ENCODE measurements around the gene CDC14A. TPM values are rescaled to one million over a fixed set of nuclear protein-coding genes. Genes with fewer than 3 reads are reported as not detected.

The CDC14A gene
- total RNA-seq, 4 donors from 2014 or later, result 9.0 to 32.4 (median 23.0) TPM

DNA sequence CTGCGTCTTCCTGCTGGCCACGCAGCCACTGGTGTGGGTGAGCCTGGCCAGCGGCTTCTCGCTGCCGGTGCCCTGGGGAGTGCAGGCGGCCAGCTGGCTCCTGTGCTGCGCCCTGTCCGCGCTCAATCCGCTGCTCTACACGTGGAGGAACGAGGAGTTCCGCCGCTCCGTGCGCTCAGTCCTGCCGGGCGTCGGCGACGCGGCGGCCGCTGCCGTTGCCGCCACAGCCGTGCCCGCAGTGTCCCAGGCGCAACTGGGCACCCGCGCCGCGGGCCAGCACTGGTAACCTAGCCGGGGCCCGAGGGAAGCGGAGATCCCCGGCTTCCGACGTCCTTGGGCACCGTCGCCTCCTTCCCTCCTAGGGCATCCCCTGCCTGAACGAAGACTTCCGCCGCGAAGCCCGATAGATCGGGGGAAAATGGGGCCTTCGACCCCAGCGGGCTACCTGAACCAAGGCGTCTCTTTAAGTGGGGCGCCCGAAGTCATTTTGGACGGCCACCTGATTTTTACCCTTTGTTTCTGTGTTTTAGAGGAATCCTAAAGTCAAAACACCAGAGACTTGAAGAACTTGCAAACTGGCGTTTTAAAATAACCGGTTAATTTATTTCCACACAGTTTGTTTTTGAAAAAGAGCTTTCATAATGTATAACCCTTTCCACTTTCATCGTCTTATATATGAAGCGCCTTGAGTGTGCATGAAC is 187.7 kb downstream of the CDC14A start:
- no peak for TF ChIP-seq POLR2A (IDR thresholded peaks at IDR 0.05)
- TF ChIP-seq, protein P1, sequence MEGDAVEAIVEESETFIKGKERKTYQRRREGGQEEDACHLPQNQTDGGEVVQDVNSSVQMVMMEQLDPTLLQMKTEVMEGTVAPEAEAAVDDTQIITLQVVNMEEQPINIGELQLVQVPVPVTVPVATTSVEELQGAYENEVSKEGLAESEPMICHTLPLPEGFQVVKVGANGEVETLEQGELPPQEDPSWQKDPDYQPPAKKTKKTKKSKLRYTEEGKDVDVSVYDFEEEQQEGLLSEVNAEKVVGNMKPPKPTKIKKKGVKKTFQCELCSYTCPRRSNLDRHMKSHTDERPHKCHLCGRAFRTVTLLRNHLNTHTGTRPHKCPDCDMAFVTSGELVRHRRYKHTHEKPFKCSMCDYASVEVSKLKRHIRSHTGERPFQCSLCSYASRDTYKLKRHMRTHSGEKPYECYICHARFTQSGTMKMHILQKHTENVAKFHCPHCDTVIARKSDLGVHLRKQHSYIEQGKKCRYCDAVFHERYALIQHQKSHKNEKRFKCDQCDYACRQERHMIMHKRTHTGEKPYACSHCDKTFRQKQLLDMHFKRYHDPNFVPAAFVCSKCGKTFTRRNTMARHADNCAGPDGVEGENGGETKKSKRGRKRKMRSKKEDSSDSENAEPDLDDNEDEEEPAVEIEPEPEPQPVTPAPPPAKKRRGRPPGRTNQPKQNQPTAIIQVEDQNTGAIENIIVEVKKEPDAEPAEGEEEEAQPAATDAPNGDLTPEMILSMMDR (IDR thresholded peaks at IDR 0.05), result no peak
- Histone ChIP-seq H3K27me3 (peaks cover 0 to 11% of the 10 kb centered on the region in 2 donors), H3K36me3 (no peaks in the 10 kb centered on the region), H3K4me3 (peak overlapping the region in 1 of 2 donors; percentile 42), H3K27ac (no peak overlapping the region), H3K4me1 (peaks cover 0 to 13% of the 10 kb centered on the region in 2 donors), H3K9me3 (no peaks in the 10 kb centered on the region)
- intact Hi-C loops (cut with DNase I; ENCODE audit: low total_unique reads), result no loop called here
- DNase-seq, result no peak

DNA sequence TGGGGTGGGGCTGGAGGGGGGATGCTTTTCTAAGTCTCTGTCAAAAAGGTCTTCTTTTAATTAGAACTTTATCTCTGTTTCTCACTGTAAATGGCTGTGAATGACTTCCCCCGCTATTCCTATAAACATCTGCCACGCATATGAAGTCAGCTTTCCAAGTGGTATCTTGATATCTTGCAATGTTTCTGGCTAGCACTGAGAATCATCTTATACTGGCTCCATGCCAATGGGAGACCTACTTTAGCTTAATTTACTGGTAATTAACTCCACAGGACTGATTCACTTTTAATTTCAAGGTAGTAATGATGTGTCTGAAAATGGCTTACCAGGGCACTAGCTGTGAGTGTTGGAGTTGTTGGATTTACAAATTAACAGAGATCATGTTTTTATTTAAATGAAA is 190.0 kb downstream of the CDC14A start:
- DNase-seq, result no peak
- TF ChIP-seq, protein P1 (IDR thresholded peaks at IDR 0.05), result no peak
- TF ChIP-seq POLR2A (IDR thresholded peaks at IDR 0.05), result no peak
- Histone ChIP-seq H3K9me3 (no peaks in the 10 kb centered on the region), H3K27me3 (peaks cover 0 to 11% of the 10 kb centered on the region in 2 donors), H3K27ac (no peak overlapping the region), H3K36me3 (no peaks in the 10 kb centered on the region), H3K4me3 (no peak overlapping the region), H3K4me1 (peaks cover 0 to 13% of the 10 kb centered on the region in 2 donors)
- intact Hi-C loops (cut with DNase I; ENCODE audit: low total_unique reads), result no loop called here

DNA sequence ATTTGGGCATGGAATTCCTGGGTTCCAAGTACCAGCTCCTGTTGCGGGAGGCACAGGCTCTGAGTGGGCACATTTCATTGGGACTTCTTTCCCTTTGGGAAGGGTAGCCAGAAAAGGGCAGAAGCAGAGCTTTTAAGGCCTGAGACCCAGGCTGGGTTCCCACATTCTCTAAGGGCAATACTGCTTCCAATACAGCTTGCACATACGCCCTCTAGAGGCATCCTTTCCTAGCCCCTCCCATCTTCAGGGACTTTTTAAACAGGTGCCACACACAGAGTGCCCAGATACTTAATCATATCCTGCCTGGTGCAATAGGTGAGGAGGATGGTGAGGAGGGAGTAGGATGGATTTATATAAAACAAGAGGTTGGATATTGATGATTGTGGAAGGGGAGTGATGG is 191.3 kb downstream of the CDC14A start:
- Histone ChIP-seq H3K4me1 (peaks cover 0 to 13% of the 10 kb centered on the region in 2 donors), H3K27ac (no peak overlapping the region), H3K4me3 (no peak overlapping the region), H3K36me3 (no peaks in the 10 kb centered on the region), H3K9me3 (no peaks in the 10 kb centered on the region), H3K27me3 (peaks cover 0 to 10% of the 10 kb centered on the region in 2 donors)
- intact Hi-C loops (cut with DNase I; ENCODE audit: low total_unique reads), result no loop called here
- TF ChIP-seq, protein P1 (IDR thresholded peaks at IDR 0.05), result no peak
- TF ChIP-seq POLR2A (IDR thresholded peaks at IDR 0.05), result no peak
- DNase-seq, result no peak

DNA sequence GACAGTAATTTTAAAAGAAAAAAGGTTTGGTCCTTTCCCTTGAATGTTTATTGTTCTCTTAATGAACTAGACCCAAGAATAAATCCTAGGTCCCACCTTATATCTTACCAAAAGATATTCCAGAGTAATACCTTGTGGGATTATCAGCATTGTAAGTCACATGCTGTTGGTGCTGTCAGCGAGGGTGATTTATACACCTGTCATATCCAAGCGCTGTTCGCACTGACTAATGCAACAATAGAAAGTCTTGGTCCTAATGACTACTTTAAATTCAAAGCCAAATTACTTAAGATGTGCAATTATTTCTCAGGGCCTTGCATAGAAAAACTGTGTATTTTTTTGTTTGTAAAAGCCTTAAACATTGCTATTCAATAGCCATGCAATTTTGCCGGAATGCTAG is 192.5 kb downstream of the CDC14A start:
- H3K9me3 ChIP-seq, result no peaks in the 10 kb centered on the region
- intact Hi-C loops (cut with DNase I; ENCODE audit: low total_unique reads), result no loop called here
- TF ChIP-seq, protein P1 (IDR thresholded peaks at IDR 0.05), result no peak

DNA sequence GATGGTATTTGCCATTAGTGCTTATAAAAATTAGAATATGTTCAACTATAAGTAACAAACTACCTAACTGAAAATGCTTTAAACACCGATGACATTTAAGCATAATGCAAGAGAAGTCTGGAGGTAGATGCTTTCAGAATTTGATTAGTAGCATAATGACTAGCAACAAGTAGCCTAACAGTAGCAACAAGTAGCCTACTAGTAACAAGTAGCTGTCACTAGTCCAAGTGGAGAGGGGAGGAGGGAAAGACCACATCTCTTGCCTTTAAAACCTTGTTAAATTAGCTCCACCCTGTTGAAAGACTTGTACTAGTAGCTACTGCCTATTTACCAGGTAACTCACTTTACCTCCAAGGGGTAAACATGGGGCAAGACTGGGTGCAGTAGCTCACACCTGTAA is 193.5 kb downstream of the CDC14A start:
- TF ChIP-seq, protein P1 (IDR thresholded peaks at IDR 0.05), result no peak
- TF ChIP-seq POLR2A (IDR thresholded peaks at IDR 0.05), result no peak
- Histone ChIP-seq H3K4me1 (no peaks in the 10 kb centered on the region), H3K9me3 (no peaks in the 10 kb centered on the region), H3K27ac (no peak overlapping the region), H3K36me3 (no peaks in the 10 kb centered on the region), H3K27me3 (no peaks in the 10 kb centered on the region), H3K4me3 (no peak overlapping the region)
- no peak for DNase-seq
- intact Hi-C loops (cut with DNase I; ENCODE audit: low total_unique reads), result no loop called here

More for the DNA sequence above, 192.5 kb downstream of the CDC14A start:
- Histone ChIP-seq H3K27ac (no peak overlapping the region), H3K4me1 (peaks cover 0 to 4% of the 10 kb centered on the region in 2 donors), H3K36me3 (no peaks in the 10 kb centered on the region), H3K4me3 (no peak overlapping the region), H3K27me3 (peaks cover 0 to 3% of the 10 kb centered on the region in 2 donors)
- no peak for DNase-seq

Data from uterus (tissue), 4 donors.